B cell (primary cell): ENCODE data around the gene POLRMT. TPM values are rescaled to one million over a fixed set of nuclear protein-coding genes. Genes with fewer than 3 reads are reported as not detected.

Experiments
- ATAC-seq: fragments of 200-7000 bp; cut with Tn5 transposase; one replicate; pipeline ENCODE4 v1.10.0; 2021; ENCODE audit warnings: low read depth, mild to moderate bottlenecking, moderate number of reproducible peaks, moderate library complexity
- CTCF ChIA-PET: fragments of 350-600 bp; sonication (Branson Sonifier 250); formaldehyde crosslinking; loops from one replicate; lab custom pipeline; 2021; ENCODE audit warnings: antibody characterized with exemption, inconsistent platforms; lab: Charles Lee
- POLR2A ChIA-PET: fragments of 350-600 bp; sonication (Branson Sonifier 250); formaldehyde crosslinking; loops from one replicate; lab custom pipeline; 2021; ENCODE audit warnings: antibody characterized with exemption; lab: Charles Lee
- DNase-seq: peaks from one replicate; pipeline ENCODE4 v3.0.0; 2013
- H2AFZ ChIP-seq: 2 replicates; pipeline ENCODE4 v1.6.1; 2012; ENCODE audit warnings: mild to moderate bottlenecking, low read depth, low read length; ENCODE audit not compliant: insufficient read depth, poor library complexity, severe bottlenecking
- H3K27ac ChIP-seq, 2 donors: 1 replicate in 1 of 2; 2 replicates in 1 of 2; pipeline ENCODE4 v1.5.1; 2012 to 2013; ENCODE audit warnings: low read length in 2 of 2, mild to moderate bottlenecking in 2 of 2, moderate library complexity in 1 of 2
- H3K27me3 ChIP-seq, 4 experiments: fragments of 200-600 bp in 1 of 4; sonication (generic) in 1 of 4; replicated peaks in 1 of 4; 1 replicate in 2 of 4; 2 replicates in 2 of 4; pipeline versions ENCODE4 v1.6.1 to v1.7.0; 2013 to 2016; ENCODE audit warnings: low read length in 3 of 4, mild to moderate bottlenecking in 2 of 4, mixed read lengths in 1 of 4, moderate library complexity in 1 of 4; ENCODE audit not compliant: insufficient read depth in 4 of 4, control insufficient read depth in 3 of 4; ENCODE audit errors: control extremely low read depth in 1 of 4
- H3K36me3 ChIP-seq, 2 experiments: replicated peaks in 1 of 2; 1 replicate in 1 of 2; 2 replicates in 1 of 2; pipeline versions ENCODE4 v1.6.1 to v1.7.1; 2013; ENCODE audit warnings: low read length in 1 of 2; ENCODE audit not compliant: insufficient read depth in 2 of 2, control insufficient read depth in 1 of 2; ENCODE audit errors: control extremely low read depth in 1 of 2, extremely low read depth in 1 of 2
- H3K4me1 ChIP-seq, 2 donors: fragments of 200-600 bp in 1 of 2; sonication (generic) in 1 of 2; 1 replicate in 1 of 2; 2 replicates in 1 of 2; pipeline versions ENCODE4 v1.5.1 to v1.6.1; 2013 to 2017; ENCODE audit warnings: low read length in 2 of 2; ENCODE audit not compliant: control insufficient read depth in 2 of 2, insufficient read depth in 2 of 2
- H3K4me2 ChIP-seq: replicated peaks from 2 replicates; pipeline ENCODE3; 2012; ENCODE audit warnings: mild to moderate bottlenecking, low read depth, low read length; ENCODE audit not compliant: poor library complexity, severe bottlenecking
- H3K4me3 ChIP-seq, 5 experiments: fragments of 200-600 bp in 1 of 5; sonication (generic) in 1 of 5; 1 replicate in 3 of 5; 2 replicates in 2 of 5; pipeline versions ENCODE4 v1.5.1 to v1.7.0; 2011 to 2016; ENCODE audit warnings: low read length in 4 of 5, mild to moderate bottlenecking in 4 of 5, low read depth in 2 of 5, control low read depth in 1 of 5, moderate library complexity in 1 of 5; ENCODE audit not compliant: insufficient read depth in 1 of 5; ENCODE audit errors: control extremely low read depth in 1 of 5, extremely low read depth in 1 of 5
- H3K79me2 ChIP-seq: fragments of 200-600 bp; sonication (generic); one replicate; pipeline ENCODE4 v1.6.0; 2016; ENCODE audit warnings: low read length; ENCODE audit not compliant: control insufficient read depth, insufficient read depth
- H3K9ac ChIP-seq: fragments of 200-600 bp; sonication (generic); 2 replicates; pipeline ENCODE4 v1.6.1; 2017; ENCODE audit warnings: mild to moderate bottlenecking, low read length, moderate library complexity
- H3K9me3 ChIP-seq, 3 donors: one replicate each; pipeline versions ENCODE4 v1.6.1 to v1.7.1; 2013; ENCODE audit warnings: low read length in 2 of 3; ENCODE audit not compliant: control insufficient read depth in 2 of 3, insufficient read depth in 1 of 3; ENCODE audit errors: control extremely low read depth in 1 of 3
- H4K20me1 ChIP-seq: 2 replicates; pipeline ENCODE4 v1.6.0; 2012; ENCODE audit warnings: mild to moderate bottlenecking, low read length; ENCODE audit not compliant: insufficient read depth, control insufficient read depth, poor library complexity, severe bottlenecking
- H3K27ac Mint-ChIP-seq: one replicate; pipeline ENCODE4 v1.8.0; 2021; ENCODE audit warnings: mixed read lengths
- H3K27me3 Mint-ChIP-seq: one replicate; pipeline ENCODE4 v1.8.0; 2021; ENCODE audit warnings: mixed read lengths
- H3K4me1 Mint-ChIP-seq: one replicate; pipeline ENCODE4 v1.8.0; 2021; ENCODE audit warnings: mixed read lengths
- H3K4me3 Mint-ChIP-seq: one replicate; pipeline ENCODE4 v1.8.0; 2021; ENCODE audit warnings: mixed read lengths
- H3K9me3 Mint-ChIP-seq: one replicate; pipeline ENCODE4 v1.8.0; 2022; ENCODE audit warnings: mixed read lengths; ENCODE audit not compliant: insufficient read depth
- CTCF ChIP-seq: fragments of 200-600 bp; IDR thresholded peaks from one replicate; pipeline ENCODE4 v1.8.0; 2022; ENCODE audit warnings: antibody characterized with exemption, mild to moderate bottlenecking
- EZH2 ChIP-seq: IDR thresholded peaks from 2 replicates; pipeline ENCODE4 v1.6.1; 2012; ENCODE audit warnings: borderline replicate concordance, low read depth, mild to moderate bottlenecking, moderate library complexity, low read length; ENCODE audit not compliant: insufficient read depth, poor library complexity, severe bottlenecking
- WGBS: methylation state at CpG from one replicate; pipeline ENCODE4 v1.1.5; 2013; ENCODE audit warnings: missing lambda C conversion rate; ENCODE audit not compliant: insufficient coverage; 5-methylcytosine and 5-hydroxymethylcytosine counted together
- intact Hi-C: fragments of 100-400 bp; cut with micrococcal nuclease; formaldehyde crosslinking; loops from one replicate; pipeline ENCODE4 v1.10.0; 2022
- polyA plus RNA-seq: library from polyadenylated mRNA; depleted of rRNA; stranded (reverse); fragments of >200 nt; gene quantifications from 2 replicates; pipeline ENCODE4 v1.2.3, GENCODE V29; 2012
- total RNA-seq, 2 donors: library from RNA; stranded (reverse); fragments of 120-200 nt in 1 of 2; gene quantifications; 1 replicate in 1 of 2; 2 replicates in 1 of 2; pipeline versions ENCODE4 v1.2.3 to v1.2.4, GENCODE V29; 2013 to 2022

Gene POLRMT
- total and polyA plus RNA-seq, 2 donors (not counting 1 experiment from before 2014, with no cell fraction given), result 77.8 to 98.0 TPM

- intact Hi-C loops, result no loop called here
- no peak overlapping the region for H3K4me3 Mint-ChIP-seq
- Histone ChIP-seq H3K9me3 (peaks cover 0 to 26% (median 0%) of the 10 kb centered on the region in 3 donors), H4K20me1 (no peaks in the 10 kb centered on the region), H3K4me3 (no peak overlapping the region), H3K36me3 (no peaks in the 10 kb centered on the region), H2AFZ (no peak overlapping the region), H3K79me2 (no peaks in the 10 kb centered on the region), H3K27me3 (peaks cover 0 to 22% (median 8%) of the 10 kb centered on the region in 4 experiments), H3K4me2 (no peak overlapping the region), H3K9ac (no peak overlapping the region), H3K27ac (no peak overlapping the region), H3K4me1 (peaks cover 0 to 3% of the 10 kb centered on the region in 2 donors)
- H3K4me1 Mint-ChIP-seq, result peaks cover 6% of the 10 kb centered on the region
- 74% methylated on average over 24 of the region's 24 CpGs for WGBS
- ChIA-PET CTCF (no interaction called here), POLR2A (no interaction called here)
- H3K9me3 Mint-ChIP-seq, result no peaks in the 10 kb centered on the region
- H3K27ac Mint-ChIP-seq, result no peak overlapping the region
- ATAC-seq (no peak), DNase-seq (no peak)
- H3K27me3 Mint-ChIP-seq, result peaks cover 10% of the 10 kb centered on the region
- TF ChIP-seq CTCF (no peak), EZH2 (no peak)
Observed at GRCh38 chr19:594265-594870, 39.0 kb downstream of the POLRMT start.

- POLR2A ChIA-PET, result no interaction called here
- H3K4me1 ChIP-seq, result peaks cover 8 to 12% of the 10 kb centered on the region in 2 donors
Observed at GRCh38 chr19:593505-593904, 39.8 kb downstream of the POLRMT start.

More at GRCh38 chr19:593505-593904, 39.8 kb downstream of the POLRMT start:
- H3K4me1 Mint-ChIP-seq, result peaks cover 11% of the 10 kb centered on the region
- Histone ChIP-seq H3K9ac (no peak overlapping the region), H3K4me3 (no peak overlapping the region), H2AFZ (no peak overlapping the region), H4K20me1 (no peaks in the 10 kb centered on the region), H3K79me2 (no peaks in the 10 kb centered on the region), H3K27me3 (peaks cover 0 to 31% (median 12%) of the 10 kb centered on the region in 4 experiments), H3K36me3 (no peaks in the 10 kb centered on the region), H3K27ac (no peak overlapping the region), H3K4me2 (no peak overlapping the region), H3K9me3 (peaks cover 0 to 30% (median 0%) of the 10 kb centered on the region in 3 donors)
- H3K27ac Mint-ChIP-seq, result no peak overlapping the region
- intact Hi-C loops, result no loop called here
- DNase-seq (no peak), ATAC-seq (peak; percentile 31)
- WGBS, result 59% methylated on average over 8 of the region's 9 CpGs
- H3K27me3 Mint-ChIP-seq, result peaks cover 13% of the 10 kb centered on the region
- TF ChIP-seq EZH2 (no peak), CTCF (no peak)
- H3K9me3 Mint-ChIP-seq, result no peaks in the 10 kb centered on the region
- H3K4me3 Mint-ChIP-seq, result no peak overlapping the region
- CTCF ChIA-PET, result no interaction called here
